Measurements from ENCODE around the gene UBE2J1. TPM values are rescaled to one million over a fixed set of nuclear protein-coding genes. Genes with fewer than 3 reads are reported as not detected.

The UBE2J1 gene
- polyA plus RNA-seq, 2 of the 4 experiments (the other 2 are of a cell fraction), result 12.6 to 32.7 TPM

GRCh38 chr6:89388846-89389245 lies 36.3 kb upstream of the UBE2J1 start:
- FAIRE-seq, result no peak
- no peak for ATAC-seq
- Histone ChIP-seq H3K9me3 (no peaks in the 10 kb centered on the region), H3K4me1 (no peaks in the 10 kb centered on the region), H3K27ac (no peak overlapping the region), H3K4me3 (no peak overlapping the region), H3K4me2 (no peak overlapping the region)
- DNase-seq (ENCODE audit: low read depth in 1 of 2, low spot score in 1 of 2), result no peak
- 84% methylated on average over 6 of the region's 6 CpGs for WGBS (ENCODE audit: missing lambda C conversion rate)
- CTCF ChIA-PET, result interaction anchor here (0.8 to 2.0 kb wide), 2 partner anchors 16 to 23 kb away, joined by 3 to 12 read pairs; no protein-coding TSS in a partner anchor
- POLR2A ChIA-PET, result interaction anchor here (0.6 kb wide), 1 partner anchor 243 kb away, joined by 3 read pairs; the partner anchor contains the start of gene PM20D2
- TF ChIP-seq GATA3 (IDR thresholded peaks at IDR 0.05; ENCODE audit: borderline replicate concordance), result no peak
- no peak for TF ChIP-seq USF2 (IDR thresholded peaks at IDR 0.05)
- TF ChIP-seq FOXS1 (CRISPR knock-in tag; IDR thresholded peaks at IDR 0.05), result no peak

- POLR2A ChIA-PET, result no interaction called here
- 89% methylated on average over 9 of the region's 9 CpGs for WGBS (ENCODE audit: missing lambda C conversion rate)
- ATAC-seq, result no peak
- no peak for DNase-seq (ENCODE audit: low read depth in 1 of 2, low spot score in 1 of 2)
- TF ChIP-seq RARB (CRISPR knock-in tag; IDR thresholded peaks at IDR 0.05) (no peak), MYC (IDR thresholded peaks at IDR 0.05; ENCODE audit: borderline replicate concordance, low read length) (no peak)
- TF ChIP-seq, protein P1, sequence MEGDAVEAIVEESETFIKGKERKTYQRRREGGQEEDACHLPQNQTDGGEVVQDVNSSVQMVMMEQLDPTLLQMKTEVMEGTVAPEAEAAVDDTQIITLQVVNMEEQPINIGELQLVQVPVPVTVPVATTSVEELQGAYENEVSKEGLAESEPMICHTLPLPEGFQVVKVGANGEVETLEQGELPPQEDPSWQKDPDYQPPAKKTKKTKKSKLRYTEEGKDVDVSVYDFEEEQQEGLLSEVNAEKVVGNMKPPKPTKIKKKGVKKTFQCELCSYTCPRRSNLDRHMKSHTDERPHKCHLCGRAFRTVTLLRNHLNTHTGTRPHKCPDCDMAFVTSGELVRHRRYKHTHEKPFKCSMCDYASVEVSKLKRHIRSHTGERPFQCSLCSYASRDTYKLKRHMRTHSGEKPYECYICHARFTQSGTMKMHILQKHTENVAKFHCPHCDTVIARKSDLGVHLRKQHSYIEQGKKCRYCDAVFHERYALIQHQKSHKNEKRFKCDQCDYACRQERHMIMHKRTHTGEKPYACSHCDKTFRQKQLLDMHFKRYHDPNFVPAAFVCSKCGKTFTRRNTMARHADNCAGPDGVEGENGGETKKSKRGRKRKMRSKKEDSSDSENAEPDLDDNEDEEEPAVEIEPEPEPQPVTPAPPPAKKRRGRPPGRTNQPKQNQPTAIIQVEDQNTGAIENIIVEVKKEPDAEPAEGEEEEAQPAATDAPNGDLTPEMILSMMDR (IDR thresholded peaks at IDR 0.05), result no peak
- no peak for FAIRE-seq
- no peak overlapping the region for H3K27ac ChIP-seq
- H3K4me1 ChIP-seq, result no peaks in the 10 kb centered on the region
- H3K9me3 ChIP-seq, result no peaks in the 10 kb centered on the region
- CTCF ChIA-PET, result interaction anchor here (2.0 kb wide), 1 partner anchor 15 kb away, joined by 12 read pairs; no protein-coding TSS in a partner anchor
- H3K4me2 ChIP-seq, result no peak overlapping the region
- no peak overlapping the region for H3K4me3 ChIP-seq
These were observed 35.1 kb upstream of the UBE2J1 start for GRCh38 chr6:89387516-89388201.

DNA sequence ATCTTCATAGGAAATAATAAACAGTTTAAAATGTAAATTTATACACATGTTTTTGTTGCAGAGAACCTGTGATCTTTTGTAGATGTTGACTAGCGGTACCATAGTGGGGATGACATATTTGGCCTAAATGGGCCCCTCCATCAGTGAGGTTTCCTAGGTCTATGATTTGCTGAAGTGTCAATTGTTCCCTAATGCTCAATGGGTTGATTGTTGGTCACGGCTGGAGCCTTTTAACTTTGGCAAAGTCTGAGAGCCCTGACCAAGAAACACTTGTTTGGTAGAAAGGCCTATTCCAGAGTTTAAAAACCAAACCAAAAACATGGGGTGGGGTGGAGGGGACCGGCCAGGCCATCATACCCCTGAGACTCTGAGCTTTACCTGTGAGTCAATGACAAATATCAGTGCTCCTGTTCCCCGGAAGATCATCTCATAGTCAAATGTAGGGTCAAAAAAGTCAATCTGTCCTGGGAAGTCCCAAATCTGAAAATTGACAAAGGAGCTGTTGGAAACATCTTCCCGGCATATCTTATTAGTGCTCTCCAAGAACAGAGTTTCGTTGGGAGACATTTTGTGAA lies 34.5 kb upstream of the UBE2J1 start:
- no peak for DNase-seq (ENCODE audit: low read depth in 1 of 2, low spot score in 1 of 2)
- TF ChIP-seq FOSL2 (IDR thresholded peaks at IDR 0.05), result no peak
- TF ChIP-seq FOSL2 (CRISPR knock-in tag; IDR thresholded peaks at IDR 0.05), result no peak
- TF ChIP-seq, protein P2, sequence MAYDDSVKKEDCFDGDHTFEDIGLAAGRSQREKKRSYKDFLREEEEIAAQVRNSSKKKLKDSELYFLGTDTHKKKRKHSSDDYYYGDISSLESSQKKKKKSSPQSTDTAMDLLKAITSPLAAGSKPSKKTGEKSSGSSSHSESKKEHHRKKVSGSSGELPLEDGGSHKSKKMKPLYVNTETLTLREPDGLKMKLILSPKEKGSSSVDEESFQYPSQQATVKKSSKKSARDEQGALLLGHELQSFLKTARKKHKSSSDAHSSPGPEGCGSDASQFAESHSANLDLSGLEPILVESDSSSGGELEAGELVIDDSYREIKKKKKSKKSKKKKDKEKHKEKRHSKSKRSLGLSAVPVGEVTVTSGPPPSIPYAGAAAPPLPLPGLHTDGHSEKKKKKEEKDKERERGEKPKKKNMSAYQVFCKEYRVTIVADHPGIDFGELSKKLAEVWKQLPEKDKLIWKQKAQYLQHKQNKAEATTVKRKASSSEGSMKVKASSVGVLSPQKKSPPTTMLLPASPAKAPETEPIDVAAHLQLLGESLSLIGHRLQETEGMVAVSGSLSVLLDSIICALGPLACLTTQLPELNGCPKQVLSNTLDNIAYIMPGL (CRISPR knock-in tag; IDR thresholded peaks at IDR 0.05; ENCODE audit: borderline replicate concordance), result no peak
- TF ChIP-seq ATOH8 (CRISPR knock-in tag; IDR thresholded peaks at IDR 0.05; ENCODE audit: low read depth), result no peak
- no peak overlapping the region for H3K4me2 ChIP-seq
- FAIRE-seq, result no peak
- ChIA-PET POLR2A (no interaction called here), CTCF (interaction anchor here (2.0 kb wide), 1 partner anchor 15 kb away, joined by 12 read pairs; no protein-coding TSS in a partner anchor)
- ATAC-seq, result no peak
- no peak overlapping the region for H3K27ac ChIP-seq
- WGBS (ENCODE audit: missing lambda C conversion rate), result 84% methylated on average over 6 of the region's 6 CpGs
- H3K4me3 ChIP-seq, result no peak overlapping the region
- no peaks in the 10 kb centered on the region for H3K4me1 ChIP-seq
- H3K9me3 ChIP-seq, result no peaks in the 10 kb centered on the region

- ATAC-seq, result no peak
- CTCF ChIA-PET, result interaction anchor here (1.3 to 3.9 kb wide), 2 partner anchors 13 to 17 kb away, joined by 4 to 21 read pairs; no protein-coding TSS in a partner anchor
- no peak for FAIRE-seq
- DNase-seq (ENCODE audit: low read depth in 1 of 2, low spot score in 1 of 2), result no peak
- TF ChIP-seq ZSCAN20 (CRISPR knock-in tag; IDR thresholded peaks at IDR 0.05) (no peak), CEBPB (IDR thresholded peaks at IDR 0.05) (no peak), E2F6 (IDR thresholded peaks at IDR 0.05; ENCODE audit: borderline replicate concordance, low read depth) (no peak), TFCP2L1 (CRISPR knock-in tag; IDR thresholded peaks at IDR 0.05) (no peak), RFX5 (IDR thresholded peaks at IDR 0.05) (no peak), NFE2L2 (conservative IDR thresholded peaks at IDR 0.05; ENCODE audit: low read length) (no peak), NPAS2 (CRISPR knock-in tag; IDR thresholded peaks at IDR 0.05; ENCODE audit: borderline replicate concordance) (no peak), RCOR1 (IDR thresholded peaks at IDR 0.05; ENCODE audit: low read depth, low read length) (no peak), ELK1 (IDR thresholded peaks at IDR 0.05; ENCODE audit: low read depth, low read length) (no peak), EHF (CRISPR knock-in tag; IDR thresholded peaks at IDR 0.05) (no peak), CBX2 (IDR thresholded peaks at IDR 0.05; ENCODE audit: borderline replicate concordance, low read depth) (no peak), POLR2A (IDR thresholded peaks at IDR 0.05; ENCODE audit: low read length) (no peak)
- Histone ChIP-seq H3K4me1 (no peaks in the 10 kb centered on the region), H3K4me2 (no peak overlapping the region), H3K27ac (no peak overlapping the region), H3K4me3 (no peak overlapping the region), H3K9me3 (no peaks in the 10 kb centered on the region)
- WGBS (ENCODE audit: missing lambda C conversion rate), result 86% methylated on average over 4 of the region's 7 CpGs
- POLR2A ChIA-PET, result no interaction called here
These were observed 33.3 kb upstream of the UBE2J1 start for GRCh38 chr6:89385846-89386245.
